HCT116 (cell line): ENCODE results near the gene TYK2. TPM values are rescaled to one million over a fixed set of nuclear protein-coding genes. Genes with fewer than 3 reads are reported as not detected.
A peak's percentile ranks its signal among the peaks of the same experiment; 100 is the strongest.

ENCODE experiments used
- ATAC-seq: fragments of 200-7000 bp; cut with Tn5 transposase; 2 replicates; pipeline ENCODE4 v1.9.1; 2020; ENCODE audit warnings: mild to moderate bottlenecking, moderate library complexity
- BruUV-seq: library from RNA; stranded (reverse); fragments of 400-500 nt; replicated peaks from 2 replicates; lab custom pipeline; 2021; lab: Mats Ljungman, UMichigan
- CTCF ChIA-PET: fragments of 300-600 bp; sonication (Branson Sonifier 250); formaldehyde crosslinking; loops from one replicate; lab custom pipeline; 2021; ENCODE audit warnings: antibody characterized with exemption; lab: Charles Lee
- POLR2A ChIA-PET: fragments of 300-600, 350-600 bp; sonication (Branson Sonifier 250); formaldehyde crosslinking; loops from one replicate; lab custom pipeline; 2021; ENCODE audit warnings: antibody characterized with exemption; lab: Charles Lee
- RAD21 ChIA-PET, 2 experiments: fragments of 300-600 bp; sonication (Branson Sonifier 250); formaldehyde crosslinking; loops; one replicate each; lab custom pipeline; 2023; ENCODE audit warnings: low total read pairs in 2 of 2; ENCODE audit not compliant: uncharacterized antibody in 2 of 2, unreplicated experiment in 2 of 2, low non-redundant PET in 1 of 2; lab: Charles Lee
- DNase-seq: peaks from one replicate; pipeline ENCODE4 v3.0.0-alpha.2; 2010; ENCODE audit warnings: low read depth, low spot score
- H2AFZ ChIP-seq: fragments of 200-600 bp; shearing (Covaris generic), sonication (generic); 2 replicates; pipeline ENCODE4 v1.6.1; 2017; ENCODE audit warnings: low read depth, mixed run types, mixed read lengths, antibody characterized with exemption, low read length; ENCODE audit not compliant: poor library complexity, severe bottlenecking
- H3K27ac ChIP-seq: 2 replicates; pipeline ENCODE4 v1.5.1; 2012; ENCODE audit warnings: low read depth, low read length
- H3K27me3 ChIP-seq: fragments of 200-600 bp; sonication (generic); 2 replicates; pipeline ENCODE4 v1.6.1; 2016; ENCODE audit warnings: mixed run types, low read length, mixed read lengths; ENCODE audit not compliant: insufficient read depth
- H3K36me3 ChIP-seq, 2 experiments: fragments of 200-500 bp in 1 of 2; fragments of 200-600 bp in 1 of 2; sonication (Bioruptor generic) in 1 of 2; sonication (generic) in 1 of 2; 2 replicates each; pipeline versions ENCODE4 v1.5.1 to v1.6.1; 2014 to 2016; ENCODE audit warnings: low read length in 2 of 2, inconsistent platforms in 1 of 2, mixed read lengths in 1 of 2, mixed run types in 1 of 2; ENCODE audit not compliant: insufficient read depth in 2 of 2, control insufficient read depth in 1 of 2
- H3K4me1 ChIP-seq, 2 experiments: fragments of 200-600 bp in 1 of 2; sonication (generic) in 1 of 2; 2 replicates each; pipeline versions ENCODE4 v1.5.1 to v1.6.1; 2012 to 2017; ENCODE audit warnings: low read length in 2 of 2, inconsistent platforms in 1 of 2, mild to moderate bottlenecking in 1 of 2, mixed read lengths in 1 of 2, mixed run types in 1 of 2, moderate library complexity in 1 of 2; ENCODE audit not compliant: insufficient read depth in 2 of 2, control insufficient read depth in 1 of 2
- H3K4me2 ChIP-seq: fragments of 200-600 bp; sonication (generic); 2 replicates; pipeline ENCODE4 v1.6.1; 2017; ENCODE audit warnings: mixed run types, low read length, mixed read lengths
- H3K4me3 ChIP-seq, 2 experiments: fragments of 200-600 bp in 1 of 2; sonication (generic) in 1 of 2; replicated peaks in 1 of 2; 2 replicates each; pipeline ENCODE4 v1.5.1; 2011 to 2016; ENCODE audit warnings: low read length in 2 of 2, control low read depth in 1 of 2, low read depth in 1 of 2, mild to moderate bottlenecking in 1 of 2, mixed read lengths in 1 of 2, mixed run types in 1 of 2
- H3K79me2 ChIP-seq: fragments of 200-600 bp; sonication (generic); 2 replicates; pipeline ENCODE4 v1.6.1; 2017; ENCODE audit warnings: mild to moderate bottlenecking, mixed run types, low read length, moderate library complexity, mixed read lengths; ENCODE audit not compliant: insufficient read depth
- H3K9ac ChIP-seq: fragments of 200-600 bp; sonication (generic); 2 replicates; pipeline ENCODE4 v1.6.1; 2016; ENCODE audit warnings: low read length, mixed read lengths
- H3K9me2 ChIP-seq: fragments of 200-600 bp; sonication (generic), shearing (Covaris generic); 2 replicates; pipeline ENCODE4 v1.6.1; 2017; ENCODE audit warnings: mixed run types, mild to moderate bottlenecking, moderate library complexity; ENCODE audit not compliant: insufficient read depth
- H3K9me3 ChIP-seq, 2 experiments: fragments of 200-500 bp in 1 of 2; fragments of 200-600 bp in 1 of 2; sonication (Bioruptor generic) in 1 of 2; sonication (generic) in 1 of 2; 2 replicates each; pipeline ENCODE4 v1.6.1; 2014 to 2017; ENCODE audit warnings: low read length in 2 of 2, mixed read lengths in 2 of 2, inconsistent platforms in 1 of 2, low read depth in 1 of 2, mild to moderate bottlenecking in 1 of 2, mixed run types in 1 of 2, moderate library complexity in 1 of 2; ENCODE audit not compliant: control insufficient read depth in 1 of 2, insufficient read depth in 1 of 2
- H4K20me1 ChIP-seq: fragments of 200-600 bp; sonication (generic), shearing (Covaris generic); 2 replicates; pipeline ENCODE4 v1.6.1; 2017; ENCODE audit warnings: mixed run types, mild to moderate bottlenecking, moderate library complexity; ENCODE audit not compliant: insufficient read depth
- CBX3 ChIP-seq: IDR thresholded peaks from 2 replicates; pipeline ENCODE4 v1.6.1; 2012; ENCODE audit warnings: low read depth
- EGR1 ChIP-seq: IDR thresholded peaks from 2 replicates; pipeline ENCODE4 v1.6.1; 2012; ENCODE audit warnings: low read depth
- JUND ChIP-seq: IDR thresholded peaks from 2 replicates; pipeline ENCODE4 v1.6.1; 2012
- POLR2A ChIP-seq: IDR thresholded peaks from 2 replicates; pipeline ENCODE4 v1.7.0; 2011; ENCODE audit warnings: borderline replicate concordance; ENCODE audit not compliant: insufficient read depth, insufficient read length; ENCODE audit errors: extremely low read depth
- RAD21 ChIP-seq: IDR thresholded peaks from 2 replicates; pipeline ENCODE4 v1.6.1; 2012; ENCODE audit warnings: low read depth, mild to moderate bottlenecking
- SIN3A ChIP-seq: IDR thresholded peaks from 2 replicates; pipeline ENCODE4 v1.6.1; 2012; ENCODE audit warnings: low read depth
- SP1 ChIP-seq: IDR thresholded peaks from 2 replicates; pipeline ENCODE4 v1.6.1; 2012; ENCODE audit warnings: low read depth
- SRF ChIP-seq: IDR thresholded peaks from 2 replicates; pipeline ENCODE4 v1.6.1; 2012; ENCODE audit warnings: low read depth
- TCF7L2 ChIP-seq: IDR thresholded peaks from 2 replicates; pipeline ENCODE4 v1.7.0; 2011; ENCODE audit warnings: borderline replicate concordance, inconsistent platforms; ENCODE audit not compliant: insufficient read depth, insufficient read length; ENCODE audit errors: extremely low read depth
- ZFX ChIP-seq: fragments of 450-650 bp; IDR thresholded peaks from 2 replicates; pipeline ENCODE4 v1.6.1; 2017
- ZNF274 ChIP-seq: fragments of 200-500 bp; sonication (Bioruptor generic); IDR thresholded peaks from 2 replicates; pipeline ENCODE4 v1.6.1; 2014; ENCODE audit warnings: mild to moderate bottlenecking, low read depth, low read length, inconsistent platforms
- intact Hi-C: fragments of 100-400 bp; cut with micrococcal nuclease; formaldehyde crosslinking; loops from 2 replicates; pipeline ENCODE4 v1.10.0; 2022
- total RNA-seq: library from RNA; stranded (reverse); gene quantifications from one replicate; pipeline ENCODE4 v1.2.1, GENCODE V29; 2021; ENCODE audit not compliant: unreplicated experiment
- TF ChIP-seq, protein P1 (sequence below): IDR thresholded peaks from 2 replicates; pipeline ENCODE4 v1.6.1; 2011; ENCODE audit warnings: mild to moderate bottlenecking, low read length, moderate library complexity; ENCODE audit not compliant: insufficient replicate concordance; ENCODE audit errors: extremely low read depth
- TF ChIP-seq, protein P2 (sequence below): IDR thresholded peaks from 2 replicates; pipeline ENCODE4 v1.6.1; 2012

The TYK2 gene
- total RNA-seq, 1 experiment from 2014 or later: 110 TPM

DNA sequence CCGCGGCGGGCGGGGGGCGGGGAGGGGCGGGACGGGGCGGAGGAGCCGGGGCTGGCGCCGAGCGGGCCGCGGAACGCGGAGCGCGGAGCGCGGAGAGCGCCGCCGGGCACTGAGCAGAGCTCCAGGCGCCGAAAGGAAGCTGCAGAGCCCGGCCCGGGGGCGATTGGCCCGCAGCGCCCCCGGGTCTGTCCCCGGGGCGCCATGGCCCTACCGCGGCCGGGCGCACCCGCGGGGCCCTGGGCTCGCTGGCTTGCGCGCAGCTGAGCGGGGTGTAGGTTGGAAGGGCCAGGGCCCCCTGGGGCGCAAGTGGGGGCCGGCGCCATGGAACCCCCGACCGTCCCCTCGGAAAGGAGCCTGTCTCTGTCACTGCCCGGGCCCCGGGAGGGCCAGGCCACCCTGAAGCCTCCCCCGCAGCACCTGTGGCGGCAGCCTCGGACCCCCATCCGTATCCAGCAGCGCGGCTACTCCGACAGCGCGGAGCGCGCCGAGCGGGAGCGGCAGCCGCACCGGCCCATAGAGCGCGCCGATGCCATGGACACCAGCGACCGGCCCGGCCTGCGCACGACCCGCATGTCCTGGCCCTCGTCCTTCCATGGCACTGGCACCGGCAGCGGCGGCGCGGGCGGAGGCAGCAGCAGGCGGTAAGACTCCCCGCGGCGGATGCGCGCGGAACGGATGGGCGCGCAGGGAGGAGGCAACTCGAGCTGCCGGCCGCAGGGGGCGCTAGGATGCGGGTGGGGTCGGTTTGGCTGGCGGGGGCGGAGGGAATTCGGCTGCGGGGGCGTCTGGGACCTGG lies 40.3 kb upstream of the TYK2 start, which contains the start of gene PDE4A (continued):
- TF ChIP-seq TCF7L2: peak; percentile 16
- TF ChIP-seq JUND: no peak
- TF ChIP-seq ZNF274: no peak
- TF ChIP-seq SRF: no peak

DNA sequence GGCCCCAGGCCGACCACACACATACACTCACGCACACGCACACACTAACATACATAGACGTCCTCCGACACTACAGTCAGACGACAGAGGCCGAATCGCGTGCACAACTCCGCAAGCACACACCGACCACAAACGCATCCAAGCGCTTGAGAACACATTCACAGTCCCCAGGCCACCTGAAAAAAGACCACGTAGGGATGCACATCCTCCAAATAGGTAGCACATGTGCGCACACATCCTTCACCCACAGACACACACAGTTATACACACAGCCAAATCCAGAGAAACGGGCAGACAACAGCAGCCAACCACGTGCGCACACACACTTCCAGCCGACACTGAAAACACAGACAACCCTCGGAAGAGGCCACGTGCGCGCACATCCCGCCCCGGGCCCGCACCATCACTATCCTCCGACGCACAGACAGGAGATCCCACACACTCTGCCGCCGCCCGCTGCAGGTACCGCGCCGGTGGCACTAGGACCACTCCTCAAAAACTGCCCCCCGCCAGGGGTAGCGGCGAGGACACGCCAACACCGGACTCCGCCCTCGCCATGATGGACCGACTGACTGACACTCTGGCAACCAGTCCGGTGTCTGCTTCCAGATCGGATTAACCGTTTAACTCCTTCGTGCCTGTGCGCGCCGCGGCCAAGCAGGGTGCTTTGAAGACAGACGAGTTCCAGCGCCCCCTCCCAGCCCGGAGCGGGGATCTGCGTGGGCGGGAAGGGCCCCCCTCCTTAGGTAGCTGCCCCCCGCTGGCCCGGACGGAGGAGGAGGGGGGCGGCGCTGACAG lies 39.5 kb upstream of the TYK2 start:
- peaks cover 33 to 77% of the 10 kb centered on the region in 2 experiments for H3K4me1 ChIP-seq
- TF ChIP-seq ZNF274 (no peak), RAD21 (no peak), EGR1 (peak; percentile 97), POLR2A (no peak), CBX3 (peak; percentile 54; the same call in 1 of the 2 replicates), SP1 (peak; percentile 81), TCF7L2 (peak; percentile 83), ZFX (peak; percentile 26; the same call in 1 of the 2 replicates), SIN3A (peak; percentile 91)
- TF ChIP-seq, protein P1, sequence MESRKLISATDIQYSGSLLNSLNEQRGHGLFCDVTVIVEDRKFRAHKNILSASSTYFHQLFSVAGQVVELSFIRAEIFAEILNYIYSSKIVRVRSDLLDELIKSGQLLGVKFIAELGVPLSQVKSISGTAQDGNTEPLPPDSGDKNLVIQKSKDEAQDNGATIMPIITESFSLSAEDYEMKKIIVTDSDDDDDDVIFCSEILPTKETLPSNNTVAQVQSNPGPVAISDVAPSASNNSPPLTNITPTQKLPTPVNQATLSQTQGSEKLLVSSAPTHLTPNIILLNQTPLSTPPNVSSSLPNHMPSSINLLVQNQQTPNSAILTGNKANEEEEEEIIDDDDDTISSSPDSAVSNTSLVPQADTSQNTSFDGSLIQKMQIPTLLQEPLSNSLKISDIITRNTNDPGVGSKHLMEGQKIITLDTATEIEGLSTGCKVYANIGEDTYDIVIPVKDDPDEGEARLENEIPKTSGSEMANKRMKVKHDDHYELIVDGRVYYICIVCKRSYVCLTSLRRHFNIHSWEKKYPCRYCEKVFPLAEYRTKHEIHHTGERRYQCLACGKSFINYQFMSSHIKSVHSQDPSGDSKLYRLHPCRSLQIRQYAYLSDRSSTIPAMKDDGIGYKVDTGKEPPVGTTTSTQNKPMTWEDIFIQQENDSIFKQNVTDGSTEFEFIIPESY: no peak
- TF ChIP-seq, protein P2, sequence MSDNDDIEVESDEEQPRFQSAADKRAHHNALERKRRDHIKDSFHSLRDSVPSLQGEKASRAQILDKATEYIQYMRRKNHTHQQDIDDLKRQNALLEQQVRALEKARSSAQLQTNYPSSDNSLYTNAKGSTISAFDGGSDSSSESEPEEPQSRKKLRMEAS: peak; percentile 100
- H3K27ac ChIP-seq: peak overlapping the region; percentile 89
- ATAC-seq (peak; percentile 44), DNase-seq (peak; percentile 84)
- peak overlapping the region; percentile 74 for H3K4me2 ChIP-seq
- H3K4me3 ChIP-seq: peak overlapping the region; percentile 61 to 70
- RAD21 ChIA-PET: no interaction called here
- no peak overlapping the region for H2AFZ ChIP-seq
- H3K36me3 ChIP-seq: no peaks in the 10 kb centered on the region
- no peaks in the 10 kb centered on the region for H3K9me3 ChIP-seq
- no peaks in the 10 kb centered on the region for H3K27me3 ChIP-seq
- BruUV-seq: no TSS peak
- CTCF ChIA-PET: interaction anchor here (1.2 kb wide), 1 partner anchor 12 kb away, joined by 4 read pairs; no protein-coding TSS in a partner anchor
- POLR2A ChIA-PET: no interaction called here
- intact Hi-C loops: no loop called here
- no peaks in the 10 kb centered on the region for H3K9me2 ChIP-seq
- H3K9ac ChIP-seq: peak overlapping the region; percentile 66
- no peaks in the 10 kb centered on the region for H4K20me1 ChIP-seq
- peaks cover 25% of the 10 kb centered on the region for H3K79me2 ChIP-seq
